Activated T-cell treated with anti-CD3 and anti-CD28 coated beads, Interleukin-2, amount 50 U/mL, for 1 hour (primary cell): ENCODE results near the gene PRKAB1.
"Not testable (repeated sequence)": the region's sequence is repeated elsewhere in the genome, so short reads cannot be mapped to it uniquely, and the experiment has no call there.

ENCODE experiments used
- DNase-seq: peaks from one replicate; pipeline ENCODE4 v3.0.0-alpha.2; 2020

PRKAB1 gene

DNA sequence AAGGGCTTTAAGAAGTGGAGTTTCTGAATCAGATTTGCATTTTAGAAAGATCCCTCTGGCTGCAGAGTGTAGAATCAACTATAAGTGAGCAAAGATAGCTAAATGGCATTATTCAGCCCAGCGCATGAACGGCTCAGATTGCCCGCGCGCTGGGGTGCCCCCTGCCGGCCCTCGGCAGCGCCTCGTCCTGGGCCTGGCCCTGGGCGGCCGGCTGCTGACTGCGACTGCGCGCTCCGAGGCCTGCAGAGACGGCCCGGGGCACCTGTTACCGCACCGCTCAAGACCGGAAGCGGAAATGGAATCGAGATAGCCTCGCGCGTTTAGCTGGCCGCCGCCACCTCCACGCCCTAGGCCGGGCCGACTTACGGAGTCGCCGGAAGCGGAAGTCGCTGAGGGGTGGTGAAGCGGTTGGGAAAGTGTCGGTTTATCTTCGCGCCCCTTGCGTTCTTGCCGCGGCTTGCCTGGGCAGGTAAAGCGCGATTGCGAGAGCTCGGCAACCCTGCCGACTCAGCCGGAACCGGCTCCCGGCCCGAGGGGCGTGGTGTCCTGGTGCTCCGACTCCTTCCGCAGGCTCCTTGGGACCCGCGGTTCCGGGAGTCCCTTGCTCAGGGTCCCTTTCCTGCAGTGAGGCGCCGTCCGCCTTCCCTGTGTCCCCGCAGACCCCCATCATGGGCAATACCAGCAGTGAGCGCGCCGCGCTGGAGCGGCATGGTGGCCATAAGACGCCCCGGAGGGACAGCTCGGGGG is at the start of gene PRKAB1:
PRKAB1 (plus strand) TSS at position 557 of the 747 bp plus-strand sequence; CDS start at position 669, 112 bp downstream.
- peak; percentile 93 for DNase-seq

GRCh38 chr12:119618328-119618896 is 49.5 kb upstream of the PRKAB1 start:
- not testable (repeated sequence) for DNase-seq

- DNase-seq, result no peak
Observed at GRCh38 chr12:119620490-119620889, 47.4 kb upstream of the PRKAB1 start.

DNA sequence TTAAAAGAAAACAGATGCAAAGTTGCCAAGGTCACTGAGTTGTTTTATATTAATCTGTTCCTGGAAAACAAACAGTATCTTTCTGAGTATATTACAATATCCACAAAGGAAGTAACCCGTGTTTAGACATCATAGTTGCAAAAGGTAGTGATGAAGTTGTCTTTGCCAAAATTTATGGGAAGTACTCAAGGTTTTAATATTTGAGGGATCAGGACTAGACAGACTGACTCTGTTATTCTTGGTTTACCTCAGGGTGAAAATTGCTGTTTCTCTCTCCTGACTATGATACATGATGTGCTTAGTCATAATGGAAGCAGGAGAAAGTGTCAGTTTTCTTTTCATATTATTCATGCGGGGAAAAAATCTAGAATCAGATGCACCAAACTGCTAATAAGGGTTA is 46.1 kb upstream of the PRKAB1 start:
- DNase-seq, result no peak

GRCh38 chr12:119624966-119625365 is 43.0 kb upstream of the PRKAB1 start:
- no peak for DNase-seq

GRCh38 chr12:119627019-119627643 is 40.8 kb upstream of the PRKAB1 start:
- DNase-seq, result no peak

DNA sequence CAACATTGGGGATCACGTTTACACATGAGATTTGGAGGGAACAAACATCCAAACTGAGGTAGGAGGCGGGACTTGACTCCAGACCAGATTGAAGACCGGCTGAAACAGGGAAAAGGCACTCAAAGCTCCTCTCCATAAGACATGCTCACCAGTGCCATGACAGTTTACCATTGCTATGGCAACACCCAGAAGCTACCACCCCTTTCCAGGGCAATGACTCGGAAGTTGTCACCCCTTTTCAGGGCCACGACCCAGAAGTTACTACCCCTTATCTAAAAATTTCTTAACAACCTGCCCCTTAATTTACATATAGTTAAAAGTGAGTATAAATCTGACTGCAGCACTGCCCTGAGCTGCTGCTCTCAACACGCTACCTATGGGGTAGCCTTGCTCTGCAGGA is 40.2 kb upstream of the PRKAB1 start:
- DNase-seq, result no peak

GRCh38 chr12:119630223-119630780 is 37.6 kb upstream of the PRKAB1 start:
- DNase-seq, result no peak

GRCh38 chr12:119630962-119631550 is 36.9 kb upstream of the PRKAB1 start:
- DNase-seq, result no peak

DNA sequence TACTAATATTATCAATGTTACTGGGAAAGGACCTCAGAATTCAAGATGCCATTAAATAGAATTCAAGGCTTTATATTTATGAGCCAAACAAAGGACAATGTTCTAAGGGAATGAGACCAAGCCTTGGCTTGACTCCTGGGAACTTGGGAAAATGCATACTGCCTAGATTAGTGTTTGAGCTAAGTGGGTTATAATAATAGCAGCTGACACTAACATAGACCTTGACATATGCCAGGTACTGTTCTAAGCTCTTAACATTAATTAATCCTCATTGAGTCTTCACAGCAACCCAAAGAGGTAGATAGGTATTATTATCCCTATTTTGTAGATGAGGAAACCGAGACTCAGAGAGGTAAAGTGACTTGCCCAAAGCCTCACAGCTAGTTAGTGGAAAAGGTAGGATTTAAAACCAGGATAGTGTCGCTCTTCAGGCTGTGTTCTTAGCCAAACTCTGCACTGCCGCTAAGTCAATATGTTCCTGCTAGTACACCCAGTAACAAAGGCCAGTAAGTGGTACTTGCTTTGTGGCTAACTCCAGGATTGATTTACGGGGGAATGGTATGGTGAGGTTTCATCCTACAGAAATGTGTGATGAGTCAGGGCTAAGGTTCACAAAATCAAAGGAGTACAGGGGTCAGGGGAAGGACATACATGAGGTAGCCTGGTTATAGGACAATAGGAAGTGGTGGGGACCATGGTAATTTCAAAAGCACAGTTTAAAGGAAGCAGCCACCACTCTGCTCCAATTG is 35.8 kb upstream of the PRKAB1 start:
- no peak for DNase-seq

GRCh38 chr12:119634743-119635142 is 33.2 kb upstream of the PRKAB1 start:
- no peak for DNase-seq

DNA sequence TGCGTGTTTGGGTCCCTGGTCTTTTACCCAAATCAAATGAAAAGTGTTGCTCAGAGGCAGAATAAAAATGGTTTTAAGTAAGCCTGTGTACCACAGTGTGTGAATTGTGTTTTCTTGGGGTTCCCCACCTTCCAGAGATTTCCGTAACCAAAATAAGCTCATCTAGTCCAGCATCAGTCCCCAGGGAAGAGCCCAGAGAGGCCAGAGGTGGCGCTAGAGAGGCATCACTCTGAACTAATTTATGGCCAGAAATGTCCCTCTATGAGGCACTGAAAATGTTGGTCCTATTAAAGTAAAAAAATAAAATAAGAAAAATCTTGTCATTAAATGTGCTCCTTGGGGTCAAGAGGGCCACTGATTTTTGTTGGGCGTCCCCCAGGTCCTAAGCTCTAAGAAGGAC is 24.9 kb upstream of the PRKAB1 start:
- DNase-seq, result no peak

DNA sequence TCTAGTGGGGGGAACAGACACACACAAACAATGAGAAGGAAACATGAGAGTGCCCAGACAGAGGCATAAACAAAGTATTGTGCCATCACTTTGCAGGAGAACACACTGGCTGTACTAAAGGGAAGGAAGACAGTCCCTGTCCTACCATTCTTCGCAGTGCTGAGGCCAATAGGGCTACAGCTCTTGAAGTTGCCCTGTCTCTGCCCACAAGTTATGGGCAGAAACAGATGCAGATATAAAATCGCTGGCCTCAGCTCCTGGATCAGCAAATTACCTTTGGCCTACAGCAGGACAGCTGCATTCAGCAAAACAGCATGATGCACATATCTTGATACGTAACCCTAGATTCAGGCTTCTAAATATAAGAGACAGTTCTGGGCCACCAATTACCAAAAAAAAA is 23.0 kb upstream of the PRKAB1 start:
- DNase-seq, result no peak

GRCh38 chr12:119645535-119646059 is 22.3 kb upstream of the PRKAB1 start:
- DNase-seq, result no peak

DNA sequence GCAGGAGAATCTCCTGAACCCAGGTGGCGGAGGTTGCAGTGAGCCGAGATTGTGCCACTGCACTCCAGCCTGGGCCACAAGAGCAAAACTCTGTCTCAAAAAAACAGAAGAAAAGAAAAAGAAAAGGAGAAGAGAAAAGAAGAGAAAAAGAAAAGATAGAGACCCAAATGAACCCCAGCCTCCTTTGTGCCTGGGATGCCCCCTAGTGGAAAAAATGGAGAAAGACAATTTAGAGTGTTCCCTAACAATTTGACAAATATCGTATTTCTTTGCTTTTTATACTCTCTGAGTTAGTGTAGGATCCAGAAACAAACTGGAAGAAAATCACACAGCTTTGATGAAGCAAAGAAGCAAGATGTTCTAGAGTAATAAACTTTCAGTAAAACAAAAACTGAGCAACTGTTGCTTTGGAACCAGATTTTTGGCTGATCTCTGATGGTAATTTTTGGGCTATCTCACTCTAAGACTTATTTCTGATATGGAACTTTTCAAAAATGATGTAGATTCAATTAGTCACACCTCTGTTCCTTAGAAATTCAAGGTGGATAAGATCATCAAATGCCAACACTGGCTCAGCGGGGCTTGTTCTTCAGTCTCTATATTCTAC is 18.6 kb upstream of the PRKAB1 start:
- DNase-seq, result no peak

- no peak for DNase-seq
Observed at GRCh38 chr12:119652665-119653064, 15.3 kb upstream of the PRKAB1 start.

DNA sequence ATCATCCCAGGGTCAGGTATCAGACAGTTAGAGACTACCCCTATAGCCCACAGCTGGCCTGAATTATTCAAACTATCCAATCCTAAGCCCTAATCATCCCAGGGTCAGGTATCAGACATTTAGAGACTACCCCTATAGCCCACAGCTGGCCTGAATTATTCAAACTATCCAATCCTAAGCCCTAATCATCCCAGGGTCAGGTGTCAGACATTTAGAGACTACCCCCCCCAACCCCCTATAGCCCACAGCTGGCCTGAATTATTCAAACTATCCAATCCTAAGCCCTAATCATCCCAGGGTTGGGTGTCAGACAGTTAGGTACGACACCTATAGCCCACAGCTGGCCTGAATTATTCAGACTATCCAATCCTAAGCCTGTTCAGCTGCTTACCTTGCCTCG is 10.9 kb upstream of the PRKAB1 start:
- DNase-seq, result not testable (repeated sequence)

DNA sequence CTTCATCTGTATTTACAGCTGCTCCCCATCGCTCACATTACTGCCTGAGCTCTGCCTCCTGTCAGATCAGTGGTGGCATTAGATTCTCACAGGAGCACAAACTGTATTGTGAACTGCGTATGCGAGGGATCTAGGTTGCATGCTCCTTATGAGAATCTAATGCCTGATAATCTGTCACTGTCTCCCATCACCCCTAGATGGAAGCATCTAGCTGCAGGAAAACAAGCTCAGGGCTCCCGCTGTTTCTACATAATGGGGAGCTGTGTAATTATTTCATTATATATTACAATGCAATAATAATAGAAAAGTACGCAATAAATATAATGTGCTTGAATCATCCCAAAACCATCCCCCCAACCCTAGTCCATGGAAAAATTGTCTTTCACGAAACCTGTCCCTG is 9.8 kb upstream of the PRKAB1 start:
- not testable (repeated sequence) for DNase-seq

GRCh38 chr12:119659289-119659897 is 8.5 kb upstream of the PRKAB1 start:
- peak; percentile 39 for DNase-seq

GRCh38 chr12:119660076-119660475 is 7.9 kb upstream of the PRKAB1 start:
- no peak for DNase-seq

DNA sequence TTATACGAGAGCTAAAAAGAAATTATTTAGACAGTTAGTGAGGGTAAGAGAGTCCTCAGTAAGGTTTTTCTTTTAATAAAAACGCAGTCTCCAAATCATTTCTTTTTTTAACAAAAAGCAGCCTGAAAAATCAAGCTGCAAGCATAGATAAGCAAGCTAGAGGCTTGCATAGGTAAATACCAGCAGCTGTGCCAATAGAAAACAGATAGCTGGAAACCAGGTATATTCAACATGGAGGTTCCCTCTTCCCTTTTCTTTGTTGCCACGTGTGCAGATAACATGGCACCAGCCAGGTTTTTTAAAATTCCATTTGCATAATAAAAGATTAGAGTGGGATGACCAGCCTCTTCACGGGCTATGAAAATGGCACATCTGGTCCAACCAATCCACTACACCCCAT is 6.1 kb upstream of the PRKAB1 start:
- no peak for DNase-seq

DNA sequence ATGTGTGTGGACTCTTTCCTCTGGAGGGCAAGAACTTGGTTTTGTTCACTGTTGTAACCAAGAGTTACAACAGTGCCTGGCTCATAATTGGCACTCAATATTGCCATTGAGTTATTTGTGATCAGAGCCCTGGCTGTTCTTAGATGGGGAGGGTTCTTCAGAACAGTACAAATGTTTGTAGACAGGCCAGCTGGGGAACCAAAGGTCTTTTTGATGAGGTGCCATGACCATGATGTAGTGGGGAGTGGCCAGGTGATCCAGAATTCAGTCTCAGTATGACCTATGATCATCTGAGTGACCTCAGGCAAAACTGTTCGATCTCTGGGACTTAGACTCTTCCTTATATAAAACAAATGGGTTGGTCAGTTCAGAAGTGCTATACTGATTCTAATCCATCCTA is 3.3 kb upstream of the PRKAB1 start:
- DNase-seq, result no peak
